Gastroesophageal sphincter (tissue), 4 donors: ENCODE results near the gene KLHDC9. TPM values are rescaled to one million over a fixed set of nuclear protein-coding genes. Genes with fewer than 3 reads are reported as not detected.
A peak's percentile ranks its signal among the peaks of the same experiment; 100 is the strongest.

Source experiments
- ATAC-seq: fragments of 150-250 bp; one replicate; pipeline ENCODE4 v1.9.1; 2016; ENCODE audit warnings: mild to moderate bottlenecking, moderate library complexity
- H3K27ac ChIP-seq, 4 donors: fragments of 200-600 bp; sonication (generic) in 3 of 4; 1 replicate in 3 of 4; 2 replicates in 1 of 4; pipeline ENCODE4 v1.5.1; 2016 to 2019
- H3K27me3 ChIP-seq: fragments of 200-600 bp; sonication (generic); one replicate; pipeline ENCODE4 v1.5.1; 2019
- H3K36me3 ChIP-seq, 2 donors: fragments of 200-600 bp; sonication (generic); one replicate each; pipeline ENCODE4 v1.5.1; 2019; ENCODE audit warnings: control low read depth in 1 of 2
- H3K4me1 ChIP-seq, 3 donors: fragments of 200-600 bp; sonication (generic); 1 replicate in 2 of 3; 2 replicates in 1 of 3; pipeline ENCODE4 v1.5.1; 2016 to 2019; ENCODE audit warnings: control low read depth in 2 of 3
- H3K4me3 ChIP-seq, 2 donors: fragments of 200-600 bp; sonication (generic); one replicate each; pipeline ENCODE4 v1.5.1; 2019; ENCODE audit warnings: mild to moderate bottlenecking in 1 of 2, moderate library complexity in 1 of 2
- H3K9me3 ChIP-seq, 3 donors: fragments of 200-600 bp; sonication (generic); one replicate each; pipeline ENCODE4 v1.5.1; 2017 to 2019; ENCODE audit warnings: control low read depth in 2 of 3
- EP300 ChIP-seq: sonication (generic); formaldehyde crosslinking; IDR thresholded peaks from one replicate; pipeline ENCODE4 v1.6.1; 2017; ENCODE audit warnings: antibody characterized with exemption, mild to moderate bottlenecking
- POLR2A ChIP-seq, 2 donors: fragments of 450-650 bp; IDR thresholded peaks; one replicate each; pipeline ENCODE4 v1.6.1; 2017; ENCODE audit warnings: antibody characterized with exemption in 2 of 2, mild to moderate bottlenecking in 2 of 2, moderate library complexity in 1 of 2
- POLR2AphosphoS5 ChIP-seq: sonication (generic); formaldehyde crosslinking; IDR thresholded peaks from one replicate; pipeline ENCODE4 v1.6.1; 2017; ENCODE audit warnings: antibody characterized with exemption
- WGBS, 2 donors: methylation state at CpG; one replicate each; pipeline ENCODE4 v1.1.5; 2018; ENCODE audit warnings: low coverage in 1 of 2; 5-methylcytosine and 5-hydroxymethylcytosine counted together
- total RNA-seq, 4 donors: library from RNA; depleted of rRNA; stranded (reverse); fragments of >200 nt; gene quantifications; one replicate each; pipeline ENCODE4 v1.1.0, GENCODE V29; 2016
- TF ChIP-seq, protein P1 (sequence below), 4 experiments: fragments of 200-600 bp in 2 of 4; fragments of 450-650 bp in 2 of 4; sonication (generic) in 1 of 4; IDR thresholded peaks; one replicate each; pipeline ENCODE4 v1.5.1; 2017 to 2019; ENCODE audit warnings: antibody characterized with exemption in 4 of 4, mild to moderate bottlenecking in 2 of 4, moderate library complexity in 2 of 4

The KLHDC9 gene
- total RNA-seq, 4 donors from 2014 or later = 3.5 to 22.6 (median 8.6) TPM

GRCh38 chr1:161131523-161132409, 33.6 kb downstream of the KLHDC9 start:
- Histone ChIP-seq H3K4me1 (peaks cover 5 to 65% (median 25%) of the 10 kb centered on the region in 3 donors), H3K36me3 (peaks cover 0 to 27% of the 10 kb centered on the region in 2 donors), H3K27ac (peak overlapping the region; percentile 76 to 98 (median 95)), H3K9me3 (no peaks in the 10 kb centered on the region), H3K27me3 (no peaks in the 10 kb centered on the region), H3K4me3 (peak overlapping the region; percentile 55 to 76)
- WGBS, 2 donors = 1 to 2% methylated on average over 13 to 18 of the region's 22 CpGs
- no peak for TF ChIP-seq POLR2A (IDR thresholded peaks at IDR 0.05)
- peak; percentile 0 for ATAC-seq

DNA sequence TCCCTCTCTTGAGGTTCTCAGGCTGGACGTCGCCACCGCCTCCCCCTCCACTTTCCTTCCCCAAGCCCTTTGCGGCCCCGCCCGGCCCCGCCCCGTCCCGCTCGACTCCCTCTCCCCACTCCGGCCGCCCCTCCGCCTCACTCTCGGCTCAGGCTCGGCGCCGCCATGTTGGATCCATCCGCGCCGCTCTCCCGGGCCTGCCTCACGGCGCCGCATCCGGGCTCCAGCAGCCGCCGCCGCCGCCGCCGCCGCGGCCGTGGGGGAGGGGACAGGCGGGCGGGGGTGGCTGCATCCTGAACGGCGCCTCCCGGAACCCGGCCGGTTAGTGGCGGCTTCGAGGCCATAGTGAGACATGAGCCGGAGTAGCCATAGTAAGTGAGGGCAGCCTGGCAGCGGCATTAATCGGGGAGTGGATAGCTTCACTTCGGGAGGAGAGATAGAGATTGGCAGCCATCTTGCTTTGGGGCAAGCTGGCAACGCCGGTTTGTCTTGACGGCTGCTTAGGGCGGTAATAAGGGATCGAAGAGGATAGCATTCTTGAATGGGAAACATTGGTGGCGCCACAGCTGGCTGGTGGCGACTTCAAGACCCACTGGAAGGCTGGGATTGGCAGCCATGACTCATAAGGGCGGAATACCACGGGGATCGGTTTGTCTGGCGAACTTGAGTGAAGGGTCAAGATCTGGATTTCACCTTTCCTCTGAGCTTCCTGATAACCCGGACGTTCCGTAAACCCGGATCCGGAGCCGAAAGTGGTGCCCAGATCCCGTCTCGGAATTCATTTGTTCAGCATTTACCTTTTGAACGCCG, 34.5 kb downstream of the KLHDC9 start, which contains the start of gene DEDD:
DEDD (minus strand) TSS at position 258 of the 810 bp plus-strand sequence. CDS start 8,205 bp downstream, outside the sequence.
- 0% methylated on average over 6 to 14 of the region's 68 CpGs for WGBS, 2 donors
- Histone ChIP-seq H3K36me3 (peaks cover 0 to 23% of the 10 kb centered on the region in 2 donors), H3K27ac (peak within 1 kb of the TSS; percentile 76 to 98 (median 95)), H3K9me3 (no peaks in the 10 kb centered on the region), H3K4me1 (peaks cover 5 to 58% (median 24%) of the 10 kb centered on the region in 3 donors), H3K4me3 (peak within 1 kb of the TSS; percentile 55 to 76), H3K27me3 (no peaks in the 10 kb centered on the region)
- ATAC-seq = peak; percentile 97
- TF ChIP-seq EP300 (no peak), POLR2AphosphoS5 (peak; percentile 58), POLR2A (IDR thresholded peaks at IDR 0.05) (peak; percentile 51 to 65)
- TF ChIP-seq, protein P1, sequence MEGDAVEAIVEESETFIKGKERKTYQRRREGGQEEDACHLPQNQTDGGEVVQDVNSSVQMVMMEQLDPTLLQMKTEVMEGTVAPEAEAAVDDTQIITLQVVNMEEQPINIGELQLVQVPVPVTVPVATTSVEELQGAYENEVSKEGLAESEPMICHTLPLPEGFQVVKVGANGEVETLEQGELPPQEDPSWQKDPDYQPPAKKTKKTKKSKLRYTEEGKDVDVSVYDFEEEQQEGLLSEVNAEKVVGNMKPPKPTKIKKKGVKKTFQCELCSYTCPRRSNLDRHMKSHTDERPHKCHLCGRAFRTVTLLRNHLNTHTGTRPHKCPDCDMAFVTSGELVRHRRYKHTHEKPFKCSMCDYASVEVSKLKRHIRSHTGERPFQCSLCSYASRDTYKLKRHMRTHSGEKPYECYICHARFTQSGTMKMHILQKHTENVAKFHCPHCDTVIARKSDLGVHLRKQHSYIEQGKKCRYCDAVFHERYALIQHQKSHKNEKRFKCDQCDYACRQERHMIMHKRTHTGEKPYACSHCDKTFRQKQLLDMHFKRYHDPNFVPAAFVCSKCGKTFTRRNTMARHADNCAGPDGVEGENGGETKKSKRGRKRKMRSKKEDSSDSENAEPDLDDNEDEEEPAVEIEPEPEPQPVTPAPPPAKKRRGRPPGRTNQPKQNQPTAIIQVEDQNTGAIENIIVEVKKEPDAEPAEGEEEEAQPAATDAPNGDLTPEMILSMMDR (IDR thresholded peaks at IDR 0.05) = peak in 2 of 4 experiments; percentile 15 to 18

DNA sequence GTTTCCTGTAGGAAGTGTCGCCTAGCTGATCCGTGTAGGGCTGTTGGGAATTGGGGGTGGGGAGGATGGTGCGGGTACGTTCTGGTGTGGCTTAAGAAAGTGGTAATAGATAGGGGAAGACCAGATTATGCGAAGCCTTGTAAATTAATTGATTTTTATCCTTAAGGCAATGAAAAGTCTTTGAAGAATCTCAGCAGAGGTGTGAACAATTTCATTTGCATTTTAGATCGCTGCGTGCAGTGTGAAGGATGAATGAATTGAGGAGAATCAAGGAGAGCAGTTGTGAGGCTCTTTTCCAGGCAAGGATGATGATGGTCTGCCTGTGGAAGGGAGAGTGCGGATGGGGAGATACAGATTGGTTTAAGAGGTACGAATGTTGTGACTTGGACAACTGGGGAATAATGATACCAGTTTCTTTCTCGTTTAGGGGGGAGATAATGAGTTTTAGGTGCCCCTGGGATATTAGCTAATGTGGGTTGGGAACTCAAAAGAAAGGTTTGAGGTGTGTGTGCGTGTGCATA, 35.1 kb downstream of the KLHDC9 start:
- ATAC-seq = no peak

GRCh38 chr1:161137881-161138280, 39.7 kb downstream of the KLHDC9 start:
- peak overlapping the region in 1 of 4 donors; percentile 0 for H3K27ac ChIP-seq
- 69% methylated on average over 3 of the region's 3 CpGs; no CpG with 5 or more reads in 1 of the 2 donors for WGBS, 2 donors
- ATAC-seq = no peak
- peaks cover 5 to 28% (median 10%) of the 10 kb centered on the region in 3 donors for H3K4me1 ChIP-seq
- H3K36me3 ChIP-seq = no peaks in the 10 kb centered on the region
- no peak for TF ChIP-seq POLR2AphosphoS5
- TF ChIP-seq EP300 = no peak
- TF ChIP-seq POLR2A (IDR thresholded peaks at IDR 0.05) = no peak
- no peaks in the 10 kb centered on the region for H3K9me3 ChIP-seq
- H3K4me3 ChIP-seq = no peak overlapping the region
- no peaks in the 10 kb centered on the region for H3K27me3 ChIP-seq

More for the DNA sequence above, 35.1 kb downstream of the KLHDC9 start:
- peaks cover 0 to 17% of the 10 kb centered on the region in 2 donors for H3K36me3 ChIP-seq
- no peak for TF ChIP-seq EP300
- TF ChIP-seq, protein P1 (IDR thresholded peaks at IDR 0.05) = no peak
- no peak for TF ChIP-seq POLR2AphosphoS5
- no peak for TF ChIP-seq POLR2A (IDR thresholded peaks at IDR 0.05)
- peaks cover 5 to 56% (median 19%) of the 10 kb centered on the region in 3 donors for H3K4me1 ChIP-seq
- peak overlapping the region; percentile 76 to 98 (median 95) for H3K27ac ChIP-seq
- H3K4me3 ChIP-seq = peak overlapping the region; percentile 55 to 76
- WGBS, 2 donors = 3% methylated on average over 10 to 11 of the region's 11 CpGs
- H3K9me3 ChIP-seq = no peaks in the 10 kb centered on the region
- H3K27me3 ChIP-seq = no peaks in the 10 kb centered on the region

GRCh38 chr1:161138431-161138830, 40.3 kb downstream of the KLHDC9 start:
- no peaks in the 10 kb centered on the region for H3K27me3 ChIP-seq
- H3K36me3 ChIP-seq = no peaks in the 10 kb centered on the region
- H3K4me3 ChIP-seq = no peak overlapping the region
- H3K9me3 ChIP-seq = no peaks in the 10 kb centered on the region
- ATAC-seq = no peak
- WGBS, 2 donors = 64 to 83% methylated on average over 1 of the region's 1 CpG
- peak overlapping the region in 1 of 4 donors; percentile 0 for H3K27ac ChIP-seq
- peaks cover 5 to 25% (median 10%) of the 10 kb centered on the region in 3 donors for H3K4me1 ChIP-seq
- TF ChIP-seq POLR2A (IDR thresholded peaks at IDR 0.05) = no peak
- TF ChIP-seq POLR2AphosphoS5 = no peak
- TF ChIP-seq EP300 = no peak
- TF ChIP-seq, protein P1 (IDR thresholded peaks at IDR 0.05) = no peak
